ENCODE results near the gene IQCK.
"Not testable (repeated sequence)": the region's sequence is repeated elsewhere in the genome, so short reads cannot be mapped to it uniquely, and the experiment has no call there.

The IQCK gene, protein sequence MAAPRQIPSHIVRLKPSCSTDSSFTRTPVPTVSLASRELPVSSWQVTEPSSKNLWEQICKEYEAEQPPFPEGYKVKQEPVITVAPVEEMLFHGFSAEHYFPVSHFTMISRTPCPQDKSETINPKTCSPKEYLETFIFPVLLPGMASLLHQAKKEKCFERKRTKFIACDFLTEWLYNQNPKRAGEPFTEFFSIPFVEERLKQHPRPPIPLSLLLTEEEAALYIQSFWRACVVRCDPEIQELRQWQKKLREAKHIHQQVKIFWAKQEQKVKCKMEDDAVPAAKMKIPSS

DNA sequence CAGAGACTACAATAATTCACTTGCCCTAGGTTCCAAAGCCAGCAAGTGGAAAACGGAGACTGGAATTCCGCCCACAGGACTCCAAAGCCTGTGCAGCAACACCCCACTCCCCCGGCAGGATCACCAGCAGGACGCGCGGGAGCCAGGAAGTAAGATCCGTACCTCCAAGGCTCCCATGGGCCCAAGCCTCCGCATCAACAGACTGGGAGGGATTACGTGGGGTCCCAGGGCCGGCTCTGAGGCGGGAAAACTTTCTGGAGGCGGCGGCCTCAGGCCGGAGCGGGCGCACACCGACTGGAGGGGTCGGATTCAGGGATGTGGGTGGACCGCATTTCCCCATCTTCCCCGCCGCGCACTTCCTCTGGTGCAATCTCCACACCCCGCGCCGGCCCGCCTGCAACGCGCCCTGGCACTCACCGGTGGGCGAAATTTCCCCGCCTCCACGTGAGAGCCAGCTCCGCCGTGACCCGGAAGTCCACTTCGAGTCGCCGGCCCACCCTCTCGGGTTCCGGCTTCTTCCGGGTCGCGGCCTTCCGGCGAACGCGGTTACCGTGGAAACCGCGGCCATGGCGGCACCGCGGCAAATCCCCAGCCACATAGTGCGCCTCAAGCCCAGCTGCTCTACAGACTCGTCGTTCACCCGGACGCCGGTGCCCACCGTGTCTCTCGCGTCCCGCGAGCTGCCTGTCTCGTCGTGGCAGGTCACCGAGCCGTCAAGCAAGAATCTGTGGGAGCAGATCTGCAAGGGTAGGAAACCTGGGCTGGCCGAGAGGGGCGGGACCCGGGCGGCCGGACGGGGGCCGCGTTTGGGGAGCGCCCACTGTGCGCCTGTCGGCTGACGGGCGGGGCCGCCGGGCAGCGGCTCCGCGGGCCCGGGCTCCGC is at the start of gene IQCK, which contains the start of gene KNOP1:
Gene IQCK, plus strand, starts transcription at position 531 of the 883 bp plus-strand sequence. Its CDS starts 36 bp downstream, at position 567.
Gene KNOP1, minus strand, starts transcription at position 487 of the 883 bp plus-strand sequence. CDS start 3,192 bp downstream, outside the sequence.
- DNase-seq (ENCODE audit: low read depth in 2 of 2), result peak; percentile 78 to 85

DNA sequence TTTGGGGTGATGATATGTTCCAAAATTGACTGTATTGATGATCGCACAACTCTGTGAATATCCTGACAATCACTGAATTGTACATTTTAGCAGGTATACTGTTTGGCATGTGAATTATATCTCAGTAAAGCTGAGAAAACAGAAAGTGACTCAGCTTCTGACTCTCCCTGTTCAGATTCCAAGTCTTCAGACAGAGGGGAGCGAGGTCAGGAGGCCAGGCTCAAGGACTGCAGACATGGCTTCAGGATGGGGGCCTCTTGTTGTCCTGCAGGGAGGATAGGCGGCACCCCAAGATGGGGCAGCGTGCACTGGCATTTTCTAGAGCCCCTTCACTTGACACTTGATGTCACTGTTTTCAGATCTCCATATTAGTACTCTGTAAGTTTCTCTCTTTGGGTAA is 45.7 kb upstream of the IQCK start:
- no peak for DNase-seq (ENCODE audit: low read depth in 2 of 2)

DNA sequence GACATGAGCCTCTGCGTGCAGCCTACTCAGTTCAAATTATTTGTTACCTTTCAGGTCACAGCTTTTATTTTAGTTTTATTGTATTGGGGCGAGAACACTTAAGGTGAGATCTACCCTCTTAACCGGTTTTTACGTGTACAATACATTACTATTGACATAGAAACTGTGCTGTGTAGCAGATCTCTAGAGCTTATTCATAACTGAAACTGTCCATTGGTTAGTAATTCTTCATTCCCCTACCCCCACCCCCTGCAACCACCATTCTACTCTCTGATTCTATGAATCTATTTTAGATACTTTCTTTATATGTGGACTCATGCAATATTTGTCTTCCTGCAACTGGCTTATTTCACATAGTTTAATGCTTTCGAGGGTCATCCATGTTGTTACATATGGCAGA is 43.6 kb upstream of the IQCK start:
- no peak for DNase-seq (ENCODE audit: low read depth in 2 of 2)

DNA sequence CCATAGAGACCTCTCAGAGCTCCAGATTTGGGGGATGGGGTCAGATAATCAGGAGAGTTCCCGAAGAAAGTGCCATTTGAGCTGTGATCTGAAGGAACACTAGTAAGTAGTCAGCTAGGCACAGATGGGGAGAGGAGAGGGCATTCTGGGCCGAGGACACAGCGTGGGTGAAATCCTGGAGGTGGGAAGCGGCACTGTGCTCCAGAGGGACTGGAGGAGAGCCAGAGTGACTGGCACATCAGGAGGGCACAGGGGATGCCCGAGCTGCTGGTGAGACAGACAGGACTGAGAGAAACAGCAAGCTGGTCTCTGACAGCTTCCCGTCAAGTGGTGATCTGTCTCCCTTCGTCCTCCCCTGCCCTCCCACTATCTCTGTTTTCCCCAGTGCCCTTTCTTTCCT is 40.7 kb upstream of the IQCK start:
- DNase-seq (ENCODE audit: low read depth in 2 of 2), result no peak

DNA sequence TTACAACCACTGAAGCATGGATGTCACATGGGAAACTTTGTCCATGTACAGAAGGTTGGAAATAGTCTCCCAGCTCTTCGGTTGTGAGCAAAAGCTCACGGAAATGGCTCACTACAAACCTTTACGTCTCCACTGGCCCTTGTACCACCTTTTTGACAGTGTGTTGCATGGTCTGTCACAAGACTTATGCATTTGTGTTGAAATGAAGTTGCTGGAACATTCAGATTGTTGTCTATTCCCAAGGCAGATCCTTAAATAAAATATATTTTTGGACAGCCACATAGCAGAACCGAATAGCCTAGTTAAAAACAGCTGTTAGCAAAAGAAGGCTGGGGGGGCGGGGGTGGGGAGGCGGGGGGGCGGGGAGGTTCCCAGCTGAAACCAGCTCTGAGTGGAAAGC is 39.3 kb upstream of the IQCK start:
- DNase-seq (ENCODE audit: low read depth in 2 of 2), result no peak

DNA sequence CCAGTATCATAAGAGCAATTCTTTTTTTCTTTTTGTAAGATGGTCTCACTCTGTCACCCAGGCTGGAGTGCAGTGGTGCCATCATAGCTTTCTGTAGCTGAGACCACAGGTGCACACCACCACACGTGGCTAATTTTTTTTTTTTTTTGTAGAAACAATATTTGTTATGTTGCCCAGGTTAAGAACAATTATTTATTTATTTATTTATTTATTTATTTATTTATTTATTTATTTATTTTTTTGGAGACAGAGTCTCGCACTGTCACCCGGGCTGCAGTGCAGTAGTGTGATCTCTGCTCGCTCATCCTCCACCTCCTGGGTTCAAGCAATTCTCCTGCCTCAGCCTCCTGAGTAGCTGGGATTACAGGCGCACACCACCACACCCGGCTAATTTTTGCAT is 38.8 kb upstream of the IQCK start:
- not testable (repeated sequence) for DNase-seq (ENCODE audit: low read depth in 2 of 2)

DNA sequence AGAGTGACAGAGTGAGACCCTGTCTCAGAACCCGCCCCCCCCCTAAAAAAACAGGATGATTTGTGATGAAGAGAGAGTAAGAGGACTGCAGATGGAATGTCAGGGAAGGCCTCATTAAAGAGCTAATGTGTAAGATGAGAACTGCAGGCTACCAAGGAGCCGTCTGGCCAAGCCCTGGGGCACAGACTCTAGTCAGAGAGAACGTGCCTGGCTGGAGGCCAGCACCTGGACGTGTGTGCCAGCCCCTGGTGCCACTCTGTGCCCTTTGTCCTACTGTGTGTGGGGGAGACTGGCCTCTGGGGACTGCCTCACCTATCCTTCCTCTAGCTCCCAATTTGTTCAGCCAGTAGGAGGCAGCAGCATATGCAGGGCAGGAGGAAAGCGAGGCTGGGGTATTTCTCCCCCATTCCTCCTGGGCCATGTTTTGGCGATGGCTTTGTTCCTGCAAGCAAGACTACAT is 37.2 kb upstream of the IQCK start:
- no peak for DNase-seq (ENCODE audit: low read depth in 2 of 2)

DNA sequence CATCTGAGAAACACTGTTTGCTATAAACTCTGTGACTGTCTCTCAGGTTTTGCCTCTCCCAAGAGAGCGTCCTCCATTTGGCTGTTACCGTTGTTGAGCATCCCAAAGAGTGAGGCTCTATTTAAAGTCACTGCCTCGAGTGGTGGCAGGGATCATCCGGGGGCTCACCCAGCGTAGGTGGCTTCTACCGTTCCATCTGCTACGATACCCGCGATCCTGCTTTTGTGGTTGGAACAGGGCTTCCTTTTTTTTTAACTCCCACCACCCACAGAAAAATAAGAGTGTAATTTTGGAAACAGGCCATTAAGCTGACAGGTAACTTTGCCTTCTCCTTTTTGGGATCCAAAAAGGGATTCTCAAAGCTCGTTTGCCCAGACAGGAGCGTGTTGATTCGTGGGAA is 36.4 kb upstream of the IQCK start:
- no peak for DNase-seq (ENCODE audit: low read depth in 2 of 2)

DNA sequence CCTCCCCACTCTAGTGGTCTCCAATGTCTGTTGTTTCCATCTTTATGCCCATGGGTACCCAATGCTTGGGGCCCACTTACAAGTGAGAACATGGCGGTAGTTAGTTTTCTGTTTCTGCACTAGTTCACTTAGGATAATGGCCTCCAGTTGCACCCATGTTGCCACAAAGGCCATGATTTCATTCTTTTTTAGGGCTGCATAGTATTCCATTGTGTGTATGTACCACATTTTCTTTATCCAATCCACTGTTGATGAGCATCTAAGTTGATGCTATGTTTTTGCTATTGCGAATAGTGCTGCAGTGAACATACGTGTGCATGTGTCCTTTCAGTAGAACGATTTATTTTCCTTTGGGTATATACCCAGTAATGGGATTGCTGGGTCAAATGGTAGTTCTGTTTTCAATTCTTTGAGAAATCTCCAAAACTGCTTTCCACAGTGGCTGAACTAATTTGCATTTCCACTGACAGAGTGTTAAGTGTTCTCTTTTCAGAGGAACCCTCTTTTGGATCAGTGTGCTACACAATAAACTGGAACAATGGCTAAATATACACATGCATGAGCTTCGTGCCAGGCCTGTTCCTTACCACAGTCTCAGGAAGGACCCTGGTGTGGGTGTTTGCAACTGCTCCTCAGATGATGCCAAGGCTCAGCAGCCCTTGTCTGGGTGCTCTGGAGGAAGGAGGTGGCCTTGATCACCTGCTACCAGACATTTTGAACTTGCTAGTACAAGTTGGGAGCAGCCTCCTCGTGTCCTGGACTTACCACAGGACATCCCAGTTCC is 34.4 kb upstream of the IQCK start:
- no peak for DNase-seq (ENCODE audit: low read depth in 2 of 2)

DNA sequence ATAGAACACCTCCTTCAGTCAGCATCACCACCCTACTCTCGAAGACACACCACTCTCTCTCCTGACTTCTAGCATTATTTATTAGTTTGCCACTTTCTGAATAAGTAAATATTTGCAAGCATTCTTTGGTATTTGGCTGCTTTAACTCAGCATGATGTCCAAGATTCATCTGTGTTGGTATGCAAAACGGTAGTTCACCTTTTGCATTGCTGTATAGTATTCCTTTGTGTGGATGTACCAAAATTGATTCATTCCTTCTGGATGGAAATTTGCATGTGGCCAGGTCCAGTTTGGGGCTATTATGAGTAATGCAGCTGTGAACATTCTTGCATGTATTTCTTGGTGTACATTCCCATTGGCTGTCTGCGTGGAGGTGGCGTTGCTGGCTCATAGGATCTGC is 32.9 kb upstream of the IQCK start:
- DNase-seq (ENCODE audit: low read depth in 2 of 2), result no peak

DNA sequence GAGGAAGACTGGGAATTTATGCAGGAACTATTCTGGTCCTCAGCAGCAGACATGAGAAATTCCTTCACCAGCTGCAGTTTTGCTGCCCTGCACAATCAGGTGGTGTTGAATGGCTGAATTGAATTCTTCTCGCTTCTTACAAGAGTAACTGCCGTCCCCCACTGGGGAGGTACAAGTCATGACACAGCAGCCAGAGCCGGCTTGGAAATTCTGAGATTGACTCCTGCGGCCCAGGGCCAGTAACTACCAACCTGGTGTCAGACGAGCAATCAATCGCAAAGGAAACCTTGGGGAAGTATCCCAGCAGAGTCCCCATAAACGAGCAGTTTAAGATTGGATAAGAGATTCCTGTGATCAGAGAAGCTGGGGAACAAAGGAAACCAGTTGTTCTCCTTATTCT is 30.8 kb upstream of the IQCK start:
- no peak for DNase-seq (ENCODE audit: low read depth in 2 of 2)

DNA sequence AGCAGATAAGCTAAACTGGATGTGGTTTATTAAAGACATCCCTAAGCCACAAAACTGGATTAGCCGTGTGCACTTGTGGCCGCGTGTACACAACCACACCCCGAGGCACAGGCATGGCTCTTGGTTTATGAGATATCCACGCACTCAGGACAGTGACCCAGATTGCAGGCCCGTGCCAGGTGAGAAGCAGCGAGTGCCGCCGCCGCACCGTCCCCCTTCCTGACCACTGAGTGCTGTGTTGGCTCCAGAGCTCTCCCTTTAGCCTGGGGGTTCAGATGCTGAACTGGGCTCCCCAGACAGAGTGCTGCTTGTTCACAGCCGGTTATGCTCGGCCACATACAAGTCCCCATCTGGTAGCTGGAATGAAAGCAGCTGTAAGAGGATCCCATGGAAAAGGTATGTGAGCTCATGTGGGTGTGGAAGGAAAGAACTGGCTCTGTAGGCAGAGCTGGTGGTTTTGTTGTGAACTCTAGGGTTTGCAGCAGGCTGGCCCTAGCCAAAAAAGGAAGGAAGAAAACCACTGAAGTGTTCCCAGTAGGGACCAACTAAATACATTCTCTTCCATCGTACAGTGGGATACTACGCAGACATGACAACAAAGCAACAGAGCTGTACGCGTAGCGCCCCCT is 29.6 kb upstream of the IQCK start:
- DNase-seq (ENCODE audit: low read depth in 2 of 2), result no peak

DNA sequence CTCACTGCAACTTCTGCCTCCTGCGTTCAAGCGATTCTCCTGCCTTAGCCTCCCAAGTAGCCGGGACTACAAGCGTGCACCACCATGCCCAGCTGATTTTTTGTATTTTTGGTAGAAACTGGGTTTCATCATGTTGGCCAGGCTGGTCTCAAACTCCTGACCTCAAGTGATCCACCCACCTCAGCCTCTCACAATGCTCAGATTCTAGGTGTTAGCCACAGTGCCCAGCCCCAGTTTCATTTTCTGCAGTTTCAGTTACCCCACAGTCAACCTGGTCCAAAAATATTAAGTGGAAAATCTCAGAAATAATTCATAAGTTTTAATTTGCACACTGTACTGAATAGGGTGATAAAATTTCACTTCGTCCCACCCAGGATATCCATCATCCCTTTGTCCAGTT is 28.7 kb upstream of the IQCK start:
- no peak for DNase-seq (ENCODE audit: low read depth in 2 of 2)

DNA sequence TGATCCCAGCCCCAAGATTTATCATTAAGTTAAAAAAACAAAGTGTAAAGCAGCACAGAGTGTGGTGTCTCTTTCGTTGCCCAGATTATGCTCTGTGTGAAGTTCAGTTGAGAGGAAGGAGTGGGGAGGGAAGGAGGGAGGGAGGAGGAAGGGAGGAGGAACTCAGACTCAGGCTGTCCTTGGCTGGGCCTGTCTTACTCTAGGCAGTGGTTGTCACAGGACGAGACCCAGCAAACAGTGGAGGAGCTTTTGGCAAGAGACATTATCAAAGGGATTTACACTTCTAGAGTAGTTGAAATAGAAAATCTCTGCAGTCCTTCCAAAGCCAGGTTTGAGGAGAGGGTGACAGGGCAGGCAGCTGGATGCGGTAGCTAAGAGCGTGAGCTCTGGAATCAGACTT is 27.9 kb upstream of the IQCK start:
- DNase-seq (ENCODE audit: low read depth in 2 of 2), result no peak

DNA sequence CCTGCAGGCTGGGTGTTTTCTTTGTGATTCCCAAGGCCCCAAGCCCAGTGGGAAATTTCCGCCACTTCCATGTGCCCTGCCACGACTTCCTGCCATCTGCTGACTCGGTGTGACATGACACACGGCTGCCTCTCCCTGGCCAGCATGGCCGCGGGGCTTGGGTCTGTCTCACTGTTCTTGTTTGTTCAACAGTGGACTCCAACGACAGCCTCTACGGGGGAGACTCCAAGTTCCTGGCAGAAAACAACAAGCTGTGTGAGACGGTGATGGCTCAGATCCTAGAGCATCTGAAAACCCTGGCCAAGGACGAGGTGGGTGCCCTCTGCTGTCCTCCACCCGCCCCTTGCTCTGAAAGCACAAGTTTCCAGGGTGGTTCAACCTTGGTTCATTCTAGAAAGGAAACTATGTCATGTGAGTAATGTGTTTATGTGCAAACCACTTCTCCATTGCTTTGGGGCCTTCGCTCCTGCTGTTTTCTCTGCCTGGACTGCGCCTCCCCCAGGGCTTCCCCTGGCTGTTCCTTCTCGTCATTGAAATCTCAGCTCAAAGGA is 26.8 kb upstream of the IQCK start:
- DNase-seq (ENCODE audit: low read depth in 2 of 2), result no peak

DNA sequence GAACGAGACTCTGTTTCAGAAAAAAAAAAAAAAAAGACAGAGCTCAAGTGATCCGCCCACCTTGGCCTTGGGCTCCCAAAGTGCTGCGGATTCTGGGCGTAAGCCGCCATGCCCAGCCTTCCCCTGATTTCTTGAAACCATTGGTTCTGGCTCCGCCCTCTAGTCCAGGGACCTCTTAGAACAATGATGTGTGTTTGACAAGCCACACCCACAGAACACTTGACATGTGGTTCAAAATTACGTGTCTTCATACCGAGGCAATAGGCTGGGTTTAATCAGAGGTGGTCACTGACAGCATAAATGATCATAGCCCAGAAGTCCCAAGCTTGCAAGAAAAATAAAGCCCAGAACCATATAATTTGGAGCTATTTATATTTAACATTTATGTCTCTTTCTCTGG is 23.1 kb upstream of the IQCK start:
- DNase-seq (ENCODE audit: low read depth in 2 of 2), result no peak

DNA sequence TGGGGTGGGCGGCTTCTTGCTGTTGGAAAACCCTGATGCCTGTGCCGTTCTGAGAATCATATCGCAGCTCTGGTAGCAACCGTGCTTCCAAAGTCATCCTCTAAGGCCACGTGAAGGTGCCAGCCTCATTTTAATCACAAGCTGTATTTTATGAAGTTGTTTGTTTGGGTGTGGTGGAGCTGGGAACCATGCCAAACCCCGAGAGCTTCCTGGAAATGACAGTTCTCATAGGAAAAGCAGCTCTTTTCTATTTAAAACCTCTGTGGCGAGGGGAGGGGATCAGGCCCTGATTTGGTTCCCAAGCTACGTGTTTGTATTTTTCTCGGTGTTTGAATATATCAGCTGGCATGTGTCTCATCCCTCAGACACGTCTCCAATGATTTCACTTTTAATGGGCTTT is 21.7 kb upstream of the IQCK start:
- peak; percentile 4 to 10 for DNase-seq (ENCODE audit: low read depth in 2 of 2)

DNA sequence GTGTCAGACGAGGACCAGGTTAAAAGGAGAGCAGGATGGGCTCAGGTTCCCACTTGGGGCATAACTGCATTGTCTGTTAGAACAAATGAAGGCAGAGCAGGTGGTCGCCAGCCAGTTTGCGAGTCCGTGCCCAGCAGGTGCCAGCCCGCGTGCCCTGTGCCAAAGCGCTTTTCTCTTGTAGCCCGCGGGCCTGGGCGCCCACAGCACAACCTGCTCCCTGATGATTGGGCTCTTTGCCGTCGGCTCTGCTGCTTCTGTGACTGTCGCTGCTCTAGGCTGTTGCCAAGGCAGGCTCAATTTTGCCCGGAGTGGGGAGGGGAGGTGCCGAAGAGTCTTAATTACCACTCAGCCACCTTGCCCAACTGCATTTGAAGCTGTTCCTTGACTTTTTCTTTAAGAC is 21.1 kb upstream of the IQCK start:
- DNase-seq (ENCODE audit: low read depth in 2 of 2), result no peak

DNA sequence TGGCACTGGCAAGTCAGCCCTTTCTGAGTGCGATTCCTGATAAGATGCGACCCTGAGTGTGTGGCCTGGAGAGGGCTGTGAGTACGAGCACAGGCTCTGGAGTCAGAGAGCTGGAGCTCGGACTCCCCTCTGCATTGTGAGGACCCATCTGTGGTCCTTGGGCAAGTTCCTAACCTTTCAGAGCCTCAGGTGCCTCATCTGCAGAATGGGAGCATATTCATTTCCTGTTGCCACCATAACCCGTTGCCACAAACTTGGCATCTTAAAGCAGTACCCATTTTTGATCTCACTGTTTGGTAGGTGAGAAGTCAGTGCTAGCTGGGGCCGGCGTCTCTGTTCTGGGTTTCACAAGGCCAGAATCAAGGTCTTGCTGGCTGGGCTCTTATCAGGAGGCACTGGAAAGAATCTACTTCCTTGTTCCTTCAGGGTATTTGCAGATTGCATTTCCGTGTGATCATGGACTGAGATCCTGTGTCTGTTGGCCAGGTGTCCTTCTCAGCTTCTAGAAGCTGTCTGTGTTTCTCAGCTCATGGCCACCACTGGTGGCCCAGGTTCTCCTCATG is 20.2 kb upstream of the IQCK start:
- DNase-seq (ENCODE audit: low read depth in 2 of 2), result no peak

DNA sequence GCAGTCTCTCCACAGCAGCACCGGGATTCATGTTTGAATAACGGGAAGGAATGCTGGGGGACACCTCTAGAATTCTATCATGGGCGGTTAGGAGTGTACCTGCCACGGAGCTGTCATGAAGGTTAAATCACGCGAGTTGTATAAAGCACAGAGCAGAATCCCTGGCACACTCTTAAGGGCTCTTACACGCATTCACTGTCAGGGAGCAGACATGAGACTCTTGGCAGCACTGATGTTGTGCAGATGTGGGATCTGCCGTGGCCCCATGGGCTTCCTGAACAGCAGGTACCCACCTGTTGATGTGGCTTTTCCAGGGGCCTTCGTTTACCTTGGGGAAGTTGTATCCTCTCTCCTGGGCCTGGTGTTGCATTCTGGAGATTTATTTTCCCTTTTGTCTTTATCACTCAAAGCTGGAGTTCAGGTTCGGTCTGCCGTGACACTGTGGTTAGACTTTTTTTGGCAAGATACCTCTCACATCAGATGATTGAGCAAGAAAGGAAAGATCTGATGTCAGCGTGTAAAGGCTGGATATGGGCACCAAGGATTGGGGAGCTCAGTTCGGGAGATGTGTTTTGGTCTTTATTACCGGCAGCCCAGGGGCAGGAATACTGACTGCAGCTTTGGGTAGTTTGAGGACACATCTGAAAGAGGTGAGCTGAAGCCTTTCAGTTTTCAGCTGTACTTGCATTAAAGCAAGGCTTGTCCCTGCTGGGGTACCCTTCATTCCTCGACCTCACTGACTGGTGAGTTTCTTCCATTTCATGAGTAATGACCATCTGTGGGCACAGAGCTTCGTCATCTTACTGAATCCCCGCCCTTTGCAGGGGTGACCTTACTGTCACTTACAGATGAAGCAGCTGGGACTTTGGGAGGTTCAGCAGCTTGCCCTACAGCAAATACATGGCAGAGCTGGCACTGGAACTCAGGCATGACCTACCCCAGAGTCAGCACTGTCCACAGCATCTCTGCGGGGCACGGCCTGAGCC is 19.3 kb upstream of the IQCK start:
- DNase-seq (ENCODE audit: low read depth in 2 of 2), result no peak

Measured in activated CD8-positive, alpha-beta memory T cell treated with anti-CD3 and anti-CD28 coated beads for 4 hours (primary cell).